B cell (primary cell): ENCODE measurements around the gene AGRN. TPM values are rescaled to one million over a fixed set of nuclear protein-coding genes. Genes with fewer than 3 reads are reported as not detected.
"Not testable (repeated sequence)": the region's sequence is repeated elsewhere in the genome, so short reads cannot be mapped to it uniquely, and the experiment has no call there.

Experiments
- ATAC-seq: fragments of 200-7000 bp; cut with Tn5 transposase; one replicate; pipeline ENCODE4 v1.10.0; 2021; ENCODE audit warnings: low read depth, mild to moderate bottlenecking, moderate number of reproducible peaks, moderate library complexity
- CTCF ChIA-PET: fragments of 350-600 bp; sonication (Branson Sonifier 250); formaldehyde crosslinking; loops from one replicate; lab custom pipeline; 2021; ENCODE audit warnings: antibody characterized with exemption, inconsistent platforms; lab: Charles Lee
- POLR2A ChIA-PET: fragments of 350-600 bp; sonication (Branson Sonifier 250); formaldehyde crosslinking; loops from one replicate; lab custom pipeline; 2021; ENCODE audit warnings: antibody characterized with exemption; lab: Charles Lee
- DNase-seq: peaks from one replicate; pipeline ENCODE4 v3.0.0; 2013
- H2AFZ ChIP-seq: 2 replicates; pipeline ENCODE4 v1.6.1; 2012; ENCODE audit warnings: mild to moderate bottlenecking, low read depth, low read length; ENCODE audit not compliant: insufficient read depth, poor library complexity, severe bottlenecking
- H3K27ac ChIP-seq, 2 donors: 1 replicate in 1 of 2; 2 replicates in 1 of 2; pipeline ENCODE4 v1.5.1; 2012 to 2013; ENCODE audit warnings: low read length in 2 of 2, mild to moderate bottlenecking in 2 of 2, moderate library complexity in 1 of 2
- H3K27me3 ChIP-seq, 4 experiments: fragments of 200-600 bp in 1 of 4; sonication (generic) in 1 of 4; replicated peaks in 1 of 4; 1 replicate in 2 of 4; 2 replicates in 2 of 4; pipeline versions ENCODE4 v1.6.1 to v1.7.0; 2013 to 2016; ENCODE audit warnings: low read length in 3 of 4, mild to moderate bottlenecking in 2 of 4, mixed read lengths in 1 of 4, moderate library complexity in 1 of 4; ENCODE audit not compliant: insufficient read depth in 4 of 4, control insufficient read depth in 3 of 4; ENCODE audit errors: control extremely low read depth in 1 of 4
- H3K36me3 ChIP-seq, 2 experiments: replicated peaks in 1 of 2; 1 replicate in 1 of 2; 2 replicates in 1 of 2; pipeline versions ENCODE4 v1.6.1 to v1.7.1; 2013; ENCODE audit warnings: low read length in 1 of 2; ENCODE audit not compliant: insufficient read depth in 2 of 2, control insufficient read depth in 1 of 2; ENCODE audit errors: control extremely low read depth in 1 of 2, extremely low read depth in 1 of 2
- H3K4me1 ChIP-seq, 2 donors: fragments of 200-600 bp in 1 of 2; sonication (generic) in 1 of 2; 1 replicate in 1 of 2; 2 replicates in 1 of 2; pipeline versions ENCODE4 v1.5.1 to v1.6.1; 2013 to 2017; ENCODE audit warnings: low read length in 2 of 2; ENCODE audit not compliant: control insufficient read depth in 2 of 2, insufficient read depth in 2 of 2
- H3K4me2 ChIP-seq: replicated peaks from 2 replicates; pipeline ENCODE3; 2012; ENCODE audit warnings: mild to moderate bottlenecking, low read depth, low read length; ENCODE audit not compliant: poor library complexity, severe bottlenecking
- H3K4me3 ChIP-seq, 5 experiments: fragments of 200-600 bp in 1 of 5; sonication (generic) in 1 of 5; 1 replicate in 3 of 5; 2 replicates in 2 of 5; pipeline versions ENCODE4 v1.5.1 to v1.7.0; 2011 to 2016; ENCODE audit warnings: low read length in 4 of 5, mild to moderate bottlenecking in 4 of 5, low read depth in 2 of 5, control low read depth in 1 of 5, moderate library complexity in 1 of 5; ENCODE audit not compliant: insufficient read depth in 1 of 5; ENCODE audit errors: control extremely low read depth in 1 of 5, extremely low read depth in 1 of 5
- H3K79me2 ChIP-seq: fragments of 200-600 bp; sonication (generic); one replicate; pipeline ENCODE4 v1.6.0; 2016; ENCODE audit warnings: low read length; ENCODE audit not compliant: control insufficient read depth, insufficient read depth
- H3K9ac ChIP-seq: fragments of 200-600 bp; sonication (generic); 2 replicates; pipeline ENCODE4 v1.6.1; 2017; ENCODE audit warnings: mild to moderate bottlenecking, low read length, moderate library complexity
- H3K9me3 ChIP-seq, 3 donors: one replicate each; pipeline versions ENCODE4 v1.6.1 to v1.7.1; 2013; ENCODE audit warnings: low read length in 2 of 3; ENCODE audit not compliant: control insufficient read depth in 2 of 3, insufficient read depth in 1 of 3; ENCODE audit errors: control extremely low read depth in 1 of 3
- H4K20me1 ChIP-seq: 2 replicates; pipeline ENCODE4 v1.6.0; 2012; ENCODE audit warnings: mild to moderate bottlenecking, low read length; ENCODE audit not compliant: insufficient read depth, control insufficient read depth, poor library complexity, severe bottlenecking
- H3K27ac Mint-ChIP-seq: one replicate; pipeline ENCODE4 v1.8.0; 2021; ENCODE audit warnings: mixed read lengths
- H3K27me3 Mint-ChIP-seq: one replicate; pipeline ENCODE4 v1.8.0; 2021; ENCODE audit warnings: mixed read lengths
- H3K4me1 Mint-ChIP-seq: one replicate; pipeline ENCODE4 v1.8.0; 2021; ENCODE audit warnings: mixed read lengths
- H3K4me3 Mint-ChIP-seq: one replicate; pipeline ENCODE4 v1.8.0; 2021; ENCODE audit warnings: mixed read lengths
- H3K9me3 Mint-ChIP-seq: one replicate; pipeline ENCODE4 v1.8.0; 2022; ENCODE audit warnings: mixed read lengths; ENCODE audit not compliant: insufficient read depth
- EZH2 ChIP-seq: IDR thresholded peaks from 2 replicates; pipeline ENCODE4 v1.6.1; 2012; ENCODE audit warnings: borderline replicate concordance, low read depth, mild to moderate bottlenecking, moderate library complexity, low read length; ENCODE audit not compliant: insufficient read depth, poor library complexity, severe bottlenecking
- WGBS: methylation state at CpG from one replicate; pipeline ENCODE4 v1.1.5; 2013; ENCODE audit warnings: missing lambda C conversion rate; ENCODE audit not compliant: insufficient coverage; 5-methylcytosine and 5-hydroxymethylcytosine counted together
- intact Hi-C: fragments of 100-400 bp; cut with micrococcal nuclease; formaldehyde crosslinking; loops from one replicate; pipeline ENCODE4 v1.10.0; 2022
- polyA plus RNA-seq: library from polyadenylated mRNA; depleted of rRNA; stranded (reverse); fragments of >200 nt; gene quantifications from 2 replicates; pipeline ENCODE4 v1.2.3, GENCODE V29; 2012
- total RNA-seq, 2 donors: library from RNA; stranded (reverse); fragments of 120-200 nt in 1 of 2; gene quantifications; 1 replicate in 1 of 2; 2 replicates in 1 of 2; pipeline versions ENCODE4 v1.2.3 to v1.2.4, GENCODE V29; 2013 to 2022
- TF ChIP-seq, protein P1 (sequence below): fragments of 200-600 bp; IDR thresholded peaks from one replicate; pipeline ENCODE4 v1.8.0; 2022; ENCODE audit warnings: antibody characterized with exemption, mild to moderate bottlenecking

Gene AGRN
- total and polyA plus RNA-seq, 2 donors (not counting 1 experiment from before 2014, with no cell fraction given): 7.3 to 31.3 TPM

DNA sequence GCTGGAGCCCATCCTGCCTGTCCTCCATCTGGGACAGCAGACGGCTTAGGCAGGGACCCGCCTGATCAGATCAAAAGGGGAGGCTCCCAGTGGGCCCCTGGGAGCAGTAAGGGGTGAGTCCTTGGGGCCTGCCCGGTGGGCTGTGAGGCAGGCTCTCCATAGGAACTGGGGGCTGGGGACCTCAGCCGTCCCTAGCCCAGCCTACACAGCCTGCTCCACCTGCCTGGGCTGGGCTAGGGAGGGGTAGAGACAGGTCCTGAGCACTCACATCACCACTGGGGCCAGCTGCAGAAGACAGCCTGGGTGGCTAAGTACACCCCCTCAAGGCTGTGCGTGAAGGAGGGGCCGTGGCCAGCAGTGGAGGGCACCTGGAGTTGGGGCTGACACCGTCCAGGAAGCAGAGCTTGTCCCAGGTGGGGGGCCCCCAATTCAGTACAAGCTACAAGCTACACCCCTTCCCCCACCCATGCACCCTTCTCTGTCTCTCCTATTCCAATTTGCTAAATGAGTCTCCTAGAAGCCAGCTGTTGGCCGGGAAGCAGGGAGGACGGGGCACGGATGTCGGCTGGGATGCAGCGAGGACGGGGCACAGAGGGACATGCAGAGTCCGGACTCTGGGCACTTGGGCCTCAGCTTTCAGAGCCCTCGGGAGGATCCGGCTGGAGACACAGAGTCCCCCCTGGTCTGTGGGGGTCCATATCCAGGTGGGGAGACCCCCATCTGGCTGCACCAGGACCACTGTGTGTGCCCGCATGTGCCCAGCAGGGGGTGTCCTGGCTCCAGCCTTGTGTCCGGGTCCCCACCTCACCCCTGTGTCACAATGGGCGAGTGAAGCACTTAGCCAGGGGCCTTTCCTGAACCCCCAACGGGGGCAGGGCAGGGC is 4.9 kb upstream of the AGRN start:
- Mint-ChIP-seq H3K27me3 (peaks cover 3% of the 10 kb centered on the region), H3K4me1 (peaks cover 26% of the 10 kb centered on the region), H3K9me3 (no peaks in the 10 kb centered on the region), H3K4me3 (peak overlapping the region; percentile 95), H3K27ac (no peak overlapping the region)
- peaks cover 19 to 29% of the 10 kb centered on the region in 2 donors for H3K4me1 ChIP-seq
- H4K20me1 ChIP-seq: no peaks in the 10 kb centered on the region
- no peaks in the 10 kb centered on the region for H3K36me3 ChIP-seq
- CTCF ChIA-PET: interaction anchor here (1.5 to 2.0 kb wide), 3 partner anchors 12 to 277 kb away, joined by 4 to 7 read pairs (median 5); no protein-coding TSS in a partner anchor
- DNase-seq (no peak), ATAC-seq (no peak)
- intact Hi-C loops: loop anchor here (5.0 to 10.0 kb wide), 2 partner anchors 50 to 292 kb away; partner anchors contain the start of genes ACAP3 and PUSL1
- H3K4me2 ChIP-seq: peak overlapping the region; percentile 96
- peaks cover 0 to 6% (median 0%) of the 10 kb centered on the region in 3 donors for H3K9me3 ChIP-seq
- no peak overlapping the region for H2AFZ ChIP-seq
- peaks cover 20% of the 10 kb centered on the region for H3K79me2 ChIP-seq
- no peaks in the 10 kb centered on the region for H3K27me3 ChIP-seq
- POLR2A ChIA-PET: no interaction called here
- H3K9ac ChIP-seq: no peak overlapping the region
- no peak overlapping the region for H3K27ac ChIP-seq
- WGBS: 87% methylated on average over 17 of the region's 20 CpGs
- no peak for TF ChIP-seq EZH2
- TF ChIP-seq, protein P1, sequence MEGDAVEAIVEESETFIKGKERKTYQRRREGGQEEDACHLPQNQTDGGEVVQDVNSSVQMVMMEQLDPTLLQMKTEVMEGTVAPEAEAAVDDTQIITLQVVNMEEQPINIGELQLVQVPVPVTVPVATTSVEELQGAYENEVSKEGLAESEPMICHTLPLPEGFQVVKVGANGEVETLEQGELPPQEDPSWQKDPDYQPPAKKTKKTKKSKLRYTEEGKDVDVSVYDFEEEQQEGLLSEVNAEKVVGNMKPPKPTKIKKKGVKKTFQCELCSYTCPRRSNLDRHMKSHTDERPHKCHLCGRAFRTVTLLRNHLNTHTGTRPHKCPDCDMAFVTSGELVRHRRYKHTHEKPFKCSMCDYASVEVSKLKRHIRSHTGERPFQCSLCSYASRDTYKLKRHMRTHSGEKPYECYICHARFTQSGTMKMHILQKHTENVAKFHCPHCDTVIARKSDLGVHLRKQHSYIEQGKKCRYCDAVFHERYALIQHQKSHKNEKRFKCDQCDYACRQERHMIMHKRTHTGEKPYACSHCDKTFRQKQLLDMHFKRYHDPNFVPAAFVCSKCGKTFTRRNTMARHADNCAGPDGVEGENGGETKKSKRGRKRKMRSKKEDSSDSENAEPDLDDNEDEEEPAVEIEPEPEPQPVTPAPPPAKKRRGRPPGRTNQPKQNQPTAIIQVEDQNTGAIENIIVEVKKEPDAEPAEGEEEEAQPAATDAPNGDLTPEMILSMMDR: peak; percentile 17
- no peak overlapping the region for H3K4me3 ChIP-seq

DNA sequence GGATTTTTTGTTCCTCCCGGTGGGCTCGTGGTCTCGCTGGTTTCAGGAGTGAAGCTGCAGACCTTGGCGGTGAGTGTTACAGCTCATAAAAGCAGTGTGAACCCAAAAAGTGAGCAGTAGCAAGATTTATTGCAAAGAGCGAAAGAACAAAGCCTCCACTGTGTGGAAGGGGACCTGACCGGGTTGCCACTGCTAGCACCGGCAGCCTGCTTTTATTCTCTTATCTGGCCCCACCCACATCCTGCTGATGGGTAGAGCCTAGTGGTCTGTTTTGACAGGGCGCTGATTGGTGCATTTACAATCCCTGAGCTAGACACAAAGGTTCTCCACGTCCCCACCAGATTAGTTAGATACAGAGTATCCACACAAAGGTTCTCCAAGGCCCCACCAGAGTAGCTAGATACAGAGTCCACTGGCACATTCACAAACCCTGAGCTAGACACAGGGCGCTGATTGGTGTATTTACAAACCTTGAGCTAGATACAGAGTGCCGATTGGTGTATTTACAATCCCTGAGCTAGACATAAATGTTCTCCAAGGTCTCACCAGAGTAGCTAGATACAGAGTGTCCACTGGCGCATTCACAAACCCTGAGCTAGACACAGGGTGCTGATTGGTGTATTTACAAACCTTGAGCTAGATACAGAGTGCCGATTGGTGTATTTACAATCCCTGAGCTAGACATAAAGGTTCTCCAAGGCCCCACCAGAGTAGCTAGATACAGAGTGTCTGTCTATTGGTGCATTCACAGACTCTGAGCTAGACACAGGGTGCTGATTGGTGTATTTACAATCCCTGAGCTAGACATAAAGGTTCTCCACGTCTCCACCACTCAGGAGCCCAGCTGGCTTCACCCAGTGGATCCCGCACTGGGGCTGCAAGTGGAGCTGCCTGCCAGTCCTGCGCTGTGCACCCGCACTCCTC is 2.3 kb upstream of the AGRN start:
- H3K27ac ChIP-seq, H4K20me1 ChIP-seq, H3K4me3 ChIP-seq, H3K4me2 ChIP-seq, H3K27me3 Mint-ChIP-seq, H3K9me3 ChIP-seq, H2AFZ ChIP-seq, H3K9me3 Mint-ChIP-seq, H3K27ac Mint-ChIP-seq, ATAC-seq, H3K9ac ChIP-seq, DNase-seq, POLR2A ChIA-PET, H3K36me3 ChIP-seq: not testable (repeated sequence)
- H3K27me3 ChIP-seq: peaks cover 0 to 17% (median 5%) of the 10 kb centered on the region in 4 experiments
- CTCF ChIA-PET: interaction anchor here (2.0 to 3.2 kb wide), 3 partner anchors 15 to 46 kb away, joined by 6 to 17 read pairs (median 14); no protein-coding TSS in a partner anchor
- WGBS: 93% methylated on average over 8 of the region's 17 CpGs
- peaks cover 20% of the 10 kb centered on the region for H3K79me2 ChIP-seq
- peaks cover 23 to 39% of the 10 kb centered on the region in 2 donors for H3K4me1 ChIP-seq
- H3K4me1 Mint-ChIP-seq: peaks cover 26% of the 10 kb centered on the region
- intact Hi-C loops: loop anchor here (2.0 to 10.0 kb wide), 2 partner anchors 17 to 47 kb away; partner anchors contain the start of gene HES4
- peak overlapping the region; percentile 47 for H3K4me3 Mint-ChIP-seq

DNA sequence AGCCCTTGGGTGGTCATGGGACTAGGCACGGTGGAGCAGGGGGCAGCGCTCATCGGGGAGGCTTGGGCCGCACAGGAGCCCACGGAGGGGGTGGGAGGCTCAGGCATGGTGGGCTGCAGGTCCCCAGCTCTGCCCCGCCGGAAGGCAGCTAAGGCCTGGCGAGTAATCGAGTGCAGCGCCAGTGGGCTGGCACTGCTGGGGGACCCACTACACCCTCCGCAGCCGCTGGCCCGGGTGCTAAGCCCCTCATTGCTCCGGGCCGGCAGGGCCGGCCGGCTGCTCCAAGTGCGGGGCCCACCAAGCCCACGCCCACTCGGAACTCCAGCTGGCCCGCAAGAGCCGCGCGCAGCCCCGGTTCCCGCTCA is 1.6 kb upstream of the AGRN start:
- intact Hi-C loops: loop anchor here (2.0 to 10.0 kb wide), 2 partner anchors 18 to 46 kb away; partner anchors contain the start of gene HES4
- H4K20me1 ChIP-seq, H3K9me3 ChIP-seq, H2AFZ ChIP-seq, H3K36me3 ChIP-seq, POLR2A ChIA-PET, H3K4me2 ChIP-seq, H3K27me3 Mint-ChIP-seq, DNase-seq, H3K9ac ChIP-seq, H3K27ac ChIP-seq, H3K27ac Mint-ChIP-seq, ATAC-seq, H3K9me3 Mint-ChIP-seq, H3K4me3 ChIP-seq: not testable (repeated sequence)
- Mint-ChIP-seq H3K4me3 (peak overlapping the region; percentile 29), H3K4me1 (peaks cover 20% of the 10 kb centered on the region)
- 97% methylated on average over 17 of the region's 26 CpGs for whole genome bisulfite sequencing
- Histone ChIP-seq H3K79me2 (peaks cover 20% of the 10 kb centered on the region), H3K4me1 (peaks cover 19 to 38% of the 10 kb centered on the region in 2 donors), H3K27me3 (peaks cover 0 to 20% (median 6%) of the 10 kb centered on the region in 4 experiments)
- CTCF ChIA-PET: interaction anchor here (1.3 to 3.2 kb wide), 6 partner anchors 14 to 287 kb away, joined by 3 to 17 read pairs (median 7); no protein-coding TSS in a partner anchor
